Right cardiac atrium (tissue), 5 donors: ENCODE measurements around the gene CDH4. TPM values are rescaled to one million over a fixed set of nuclear protein-coding genes. Genes with fewer than 3 reads are reported as not detected.
A peak's percentile ranks its signal among the peaks of the same experiment; 100 is the strongest.

Experiments used
- ATAC-seq, 2 donors: fragments of 200-7000 bp; cut with Tn5 transposase; one replicate each; pipeline versions ENCODE4 v1.8.0 to v1.9.1; 2020; ENCODE audit warnings: moderate library complexity in 2 of 2, mild to moderate bottlenecking in 1 of 2
- DNase-seq, 3 donors: peaks; one replicate each; pipeline ENCODE4 v3.0.0-alpha.2; 2020
- H3K27ac ChIP-seq: one replicate; pipeline ENCODE4 v1.5.1; 2013; ENCODE audit warnings: mild to moderate bottlenecking, low read length, control low read depth, moderate library complexity
- H3K27me3 ChIP-seq: one replicate; pipeline ENCODE4 v1.6.1; 2013; ENCODE audit not compliant: control insufficient read depth, insufficient read depth
- H3K4me1 ChIP-seq: one replicate; pipeline ENCODE4 v1.6.1; 2013; ENCODE audit warnings: low read length; ENCODE audit not compliant: control insufficient read depth, insufficient read depth
- H3K4me3 ChIP-seq: one replicate; pipeline ENCODE4 v1.5.1; 2013; ENCODE audit warnings: low read length, control low read depth
- H3K9me3 ChIP-seq: one replicate; pipeline ENCODE4 v1.6.1; 2013; ENCODE audit warnings: low read length; ENCODE audit not compliant: control insufficient read depth
- WGBS: extraction: QIAGEN DNeasy Blood & Tissue Kit; methylation state at CpG from one replicate; pipeline ENCODE4 v1.1.7; 2013; 5-methylcytosine and 5-hydroxymethylcytosine counted together
- intact Hi-C, 4 donors: fragments of 100-400 bp; cut with DNase I; formaldehyde crosslinking; loops; one replicate each; pipeline versions ENCODE4 v1.11.0 to v1.14.0; 2022 to 2023
- polyA plus RNA-seq: library from polyadenylated mRNA; stranded (reverse); fragments of 200-250 nt; gene quantifications from one replicate; pipeline ENCODE4 v1.2.3, GENCODE V29; 2013
- total RNA-seq, 4 donors: library from RNA; stranded (reverse); fragmentation: NEBNext Ultra II Directional; extraction: Animal tissue kit (Norgen Biotek cat#: 25700); gene quantifications; one replicate each; pipeline ENCODE4 v1.2.1, GENCODE V29; 2021
- donor health status: healthy with polysubstance abuse.
- donor health status: DM: no; HTN: yes; CAD: no.
- donor health status: DM: no; HTN: no; CAD: no.
- donor health status: DM: no; HTN: yes; CAD: no; lungs with severe emphysema.
- donor health status: DM: yes; HTN: yes; CAD: no.

CDH4 gene
- total and polyA plus RNA-seq, 5 donors = 0.21 to 1.0 (median 0.39) TPM

DNA sequence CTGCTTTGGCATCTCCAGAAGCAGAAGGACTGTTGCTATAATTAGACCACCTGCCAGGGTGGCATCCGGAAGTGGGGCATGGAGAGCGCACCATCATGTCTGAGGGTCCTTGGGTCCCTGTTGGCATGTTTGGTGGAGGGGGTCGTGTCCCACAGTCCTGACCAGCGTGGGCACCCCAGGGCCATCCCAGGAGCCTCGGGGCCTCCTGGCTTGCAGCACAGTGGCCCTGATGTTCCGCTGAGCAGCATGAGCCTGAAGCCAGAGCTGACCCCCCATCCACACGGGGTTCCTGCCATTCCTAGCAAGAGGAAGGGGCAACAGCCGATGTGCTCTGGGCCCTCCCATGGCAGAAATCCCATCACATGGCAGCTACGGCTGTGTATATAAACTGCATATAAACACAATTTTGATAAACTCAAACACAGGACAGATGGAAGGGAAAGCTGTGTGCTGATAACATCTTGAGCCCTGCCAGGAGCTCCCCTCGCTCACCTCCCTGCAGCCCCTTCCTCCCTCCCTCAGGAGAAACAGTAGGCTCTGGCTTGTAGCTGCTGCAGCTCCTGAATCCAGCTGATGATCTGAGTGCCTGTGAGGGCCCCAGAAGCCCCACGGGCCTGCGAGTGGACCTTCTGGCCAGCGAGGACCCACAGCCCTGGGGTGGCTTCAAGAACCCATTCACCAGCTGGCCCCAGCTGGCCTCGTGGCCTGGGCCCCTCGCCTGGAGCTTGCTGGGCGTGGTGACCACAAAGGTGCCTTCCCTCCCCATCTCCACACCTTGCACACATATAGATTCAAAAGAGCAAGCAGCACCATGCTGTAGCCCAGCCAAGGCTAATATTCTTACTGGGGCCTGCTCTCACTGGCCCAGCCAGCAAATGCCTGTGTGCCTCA lies 321.6 kb downstream of the CDH4 start:
- DNase-seq (no peak), ATAC-seq (no peak)
- H3K27ac ChIP-seq = no peak overlapping the region
- 80% methylated on average over 16 of the region's 16 CpGs for WGBS
- intact Hi-C loops = no loop called here
- no peaks in the 10 kb centered on the region for H3K27me3 ChIP-seq
- H3K9me3 ChIP-seq = no peaks in the 10 kb centered on the region
- no peaks in the 10 kb centered on the region for H3K4me1 ChIP-seq
- no peak overlapping the region for H3K4me3 ChIP-seq

GRCh38 chr20:61575151-61575937 lies 323.3 kb downstream of the CDH4 start:
- no peak for ATAC-seq
- no peaks in the 10 kb centered on the region for H3K4me1 ChIP-seq
- no peaks in the 10 kb centered on the region for H3K27me3 ChIP-seq
- 67% methylated on average over 6 of the region's 6 CpGs for WGBS
- H3K27ac ChIP-seq = no peak overlapping the region
- no peak for DNase-seq
- no peak overlapping the region for H3K4me3 ChIP-seq
- intact Hi-C loops = no loop called here
- H3K9me3 ChIP-seq = no peaks in the 10 kb centered on the region

GRCh38 chr20:61576372-61576771 lies 324.3 kb downstream of the CDH4 start:
- intact Hi-C loops = no loop called here
- Histone ChIP-seq H3K27ac (no peak overlapping the region), H3K4me1 (no peaks in the 10 kb centered on the region), H3K4me3 (no peak overlapping the region), H3K9me3 (no peaks in the 10 kb centered on the region), H3K27me3 (no peaks in the 10 kb centered on the region)
- ATAC-seq (no peak), DNase-seq (no peak)
- 82% methylated on average over 5 of the region's 5 CpGs for WGBS

- Histone ChIP-seq H3K27ac (no peak overlapping the region), H3K27me3 (no peaks in the 10 kb centered on the region), H3K9me3 (no peaks in the 10 kb centered on the region), H3K4me1 (no peaks in the 10 kb centered on the region), H3K4me3 (no peak overlapping the region)
- DNase-seq (no peak), ATAC-seq (no peak)
- 92% methylated on average over 1 of the region's 1 CpG for WGBS
- intact Hi-C loops = no loop called here
These were observed 325.0 kb downstream of the CDH4 start for GRCh38 chr20:61577065-61577464.

DNA sequence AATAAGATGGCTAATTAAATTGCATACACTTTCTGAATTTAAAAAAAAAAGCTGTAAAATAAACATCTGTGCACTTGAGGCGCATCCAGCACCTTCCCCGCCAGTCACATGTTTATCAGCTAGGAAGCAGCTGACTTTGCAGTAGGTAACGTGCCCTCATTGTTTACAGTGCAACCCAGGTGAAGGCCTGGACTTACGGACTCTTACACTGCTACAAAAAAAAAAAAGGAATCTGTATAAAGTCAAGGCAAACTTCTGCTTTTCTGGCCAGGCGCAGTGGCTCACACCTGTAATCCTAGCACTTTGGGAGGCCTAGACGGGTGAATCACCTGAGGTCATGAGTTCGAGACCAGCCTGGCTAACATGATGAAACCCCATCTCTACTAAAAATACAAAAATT lies 327.8 kb downstream of the CDH4 start:
- H3K4me3 ChIP-seq = no peak overlapping the region
- no peaks in the 10 kb centered on the region for H3K9me3 ChIP-seq
- no peaks in the 10 kb centered on the region for H3K27me3 ChIP-seq
- no peak for DNase-seq
- no peak overlapping the region for H3K27ac ChIP-seq
- 87% methylated on average over 7 of the region's 7 CpGs for WGBS
- intact Hi-C loops = no loop called here
- H3K4me1 ChIP-seq = no peaks in the 10 kb centered on the region
- ATAC-seq = no peak

GRCh38 chr20:61580958-61581824 lies 329.1 kb downstream of the CDH4 start:
- no peaks in the 10 kb centered on the region for H3K4me1 ChIP-seq
- 76% methylated on average over 16 of the region's 16 CpGs for WGBS
- ATAC-seq (no peak), DNase-seq (no peak)
- H3K27ac ChIP-seq = no peak overlapping the region
- no peaks in the 10 kb centered on the region for H3K9me3 ChIP-seq
- H3K27me3 ChIP-seq = no peaks in the 10 kb centered on the region
- intact Hi-C loops = no loop called here
- H3K4me3 ChIP-seq = no peak overlapping the region

DNA sequence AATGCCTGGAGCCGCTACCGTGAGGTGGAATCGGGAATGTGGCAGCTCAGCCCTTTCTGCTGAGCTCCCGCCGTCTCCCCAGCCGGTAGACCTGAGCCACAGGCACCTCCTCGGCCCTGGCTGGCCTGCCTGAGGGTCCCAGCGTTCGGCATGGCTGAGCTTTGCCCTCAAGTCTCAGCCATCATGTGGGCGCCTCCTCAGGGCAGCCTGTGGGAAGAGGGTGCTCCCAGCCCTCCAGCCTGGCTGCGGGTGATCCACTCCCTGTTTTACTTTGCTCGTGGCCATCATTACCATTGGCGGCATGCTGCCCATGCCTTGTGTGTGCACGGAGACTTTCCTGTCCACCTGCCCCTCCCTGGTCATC lies 329.7 kb downstream of the CDH4 start:
- intact Hi-C loops = no loop called here
- Histone ChIP-seq H3K27me3 (no peaks in the 10 kb centered on the region), H3K4me1 (no peaks in the 10 kb centered on the region), H3K4me3 (no peak overlapping the region), H3K27ac (no peak overlapping the region), H3K9me3 (no peaks in the 10 kb centered on the region)
- no peak for DNase-seq
- WGBS = 73% methylated on average over 14 of the region's 14 CpGs
- no peak for ATAC-seq

DNA sequence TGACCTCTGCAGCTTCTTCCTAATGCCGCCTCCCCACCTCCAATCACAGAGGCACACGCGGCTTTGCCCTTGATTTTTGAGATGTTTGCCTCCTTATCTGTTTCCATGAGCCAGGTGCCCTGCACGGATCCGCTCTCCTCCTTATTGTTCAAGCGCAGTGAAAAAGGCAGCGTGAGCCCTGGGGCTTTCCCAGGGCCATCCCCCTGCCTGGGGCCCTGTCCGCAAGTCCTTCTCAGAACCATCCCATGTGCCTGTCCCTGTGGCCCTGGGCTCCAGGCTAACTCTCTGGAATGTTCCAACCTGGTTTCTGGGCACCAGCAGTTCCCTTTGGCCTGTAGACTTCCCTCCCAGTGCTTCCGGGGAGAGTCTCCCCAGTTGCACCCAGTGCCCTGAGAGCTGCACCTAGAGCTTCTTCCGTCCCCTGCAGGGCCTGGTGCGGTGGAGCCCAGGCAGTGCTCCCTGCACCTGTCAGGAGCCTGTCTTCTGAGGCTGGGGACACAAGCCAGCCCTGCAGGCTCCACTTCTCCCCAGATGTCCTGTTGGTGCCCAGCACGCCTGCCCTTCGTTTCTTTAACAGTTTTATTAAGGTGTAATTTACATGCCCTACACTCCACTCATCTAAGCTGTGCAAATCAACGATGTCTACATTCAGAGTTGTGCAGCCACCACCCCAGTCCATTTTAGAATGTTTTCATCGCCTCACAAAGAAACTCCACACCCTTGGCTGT lies 330.3 kb downstream of the CDH4 start:
- Histone ChIP-seq H3K4me1 (no peaks in the 10 kb centered on the region), H3K4me3 (no peak overlapping the region), H3K27me3 (no peaks in the 10 kb centered on the region), H3K27ac (no peak overlapping the region), H3K9me3 (no peaks in the 10 kb centered on the region)
- no peak for DNase-seq
- no peak for ATAC-seq
- 76% methylated on average over 15 of the region's 15 CpGs for WGBS
- intact Hi-C loops = no loop called here

GRCh38 chr20:61583356-61583755 lies 331.3 kb downstream of the CDH4 start:
- Histone ChIP-seq H3K4me1 (no peaks in the 10 kb centered on the region), H3K4me3 (no peak overlapping the region), H3K27ac (no peak overlapping the region), H3K27me3 (no peaks in the 10 kb centered on the region), H3K9me3 (no peaks in the 10 kb centered on the region)
- WGBS = 62% methylated on average over 9 of the region's 9 CpGs
- DNase-seq = no peak
- intact Hi-C loops = no loop called here
- no peak for ATAC-seq

GRCh38 chr20:61584851-61585250 lies 332.8 kb downstream of the CDH4 start:
- intact Hi-C loops = no loop called here
- ATAC-seq (peak; percentile 80 to 91), DNase-seq (peak; percentile 37 to 83 (median 77))
- Histone ChIP-seq H3K4me1 (no peaks in the 10 kb centered on the region), H3K4me3 (no peak overlapping the region), H3K27ac (no peak overlapping the region), H3K27me3 (no peaks in the 10 kb centered on the region), H3K9me3 (no peaks in the 10 kb centered on the region)
- WGBS = 24% methylated on average over 10 of the region's 10 CpGs
